K562 (cell line): ENCODE measurements around the gene RASEF. TPM values are rescaled to one million over a fixed set of nuclear protein-coding genes. Genes with fewer than 3 reads are reported as not detected.

Experiments
- ATAC-seq: fragments of 200-7000 bp; cut with Tn5 transposase; 3 replicates; pipeline ENCODE4 v1.9.1; 2020; ENCODE audit warnings: moderate library complexity
- BruUV-seq: library from RNA; stranded (reverse); fragments of 400-500 nt; replicated peaks from 2 replicates; lab custom pipeline; 2021; lab: Mats Ljungman, UMichigan
- CTCF ChIA-PET: fragments of 300-600 bp; formaldehyde crosslinking; extraction: SDS; loops from one replicate; lab custom pipeline; 2021; ENCODE audit warnings: low intra/inter-chr PET ratio; lab: Yijun Ruan, JAX
- POLR2A ChIA-PET: fragments of 300-600, 350-650 bp; sonication (Branson Sonifier 250); formaldehyde crosslinking; extraction: SDS; loops from one replicate; lab custom pipeline; 2021; ENCODE audit warnings: antibody characterized with exemption, inconsistent platforms; lab: Yijun Ruan, JAX
- DNase-seq, 4 experiments: peaks; one replicate each; pipeline versions ENCODE4 v3.0.0 to v3.0.0-alpha.2; 2011 to 2018; ENCODE audit warnings: low spot score in 3 of 4, mixed read lengths in 3 of 4; ENCODE audit errors: extremely low read depth in 1 of 4
- FAIRE-seq: peaks from 2 replicates; lab custom pipeline; 2011; peaks lifted over from hg19 to GRCh38; lab: Jason Lieb, UNC
- H2AFZ ChIP-seq: 2 replicates; pipeline ENCODE4 v1.6.0; 2011; ENCODE audit warnings: low read depth, low read length, control low read depth, inconsistent platforms
- H3K27ac ChIP-seq: fragments of 200-600 bp; 3 replicates; pipeline ENCODE4 v1.8.0; 2011; ENCODE audit warnings: low read depth, mild to moderate bottlenecking, control low read depth, inconsistent platforms, low read length, moderate library complexity, mixed read lengths; ENCODE audit errors: extremely low read depth
- H3K27me3 ChIP-seq, 2 experiments: fragments of 300-600 bp in 1 of 2; 2 replicates in 1 of 2; 3 replicates in 1 of 2; pipeline versions ENCODE4 v1.6.0 to v1.8.0; 2011; ENCODE audit warnings: inconsistent platforms in 2 of 2, low read length in 2 of 2, mild to moderate bottlenecking in 1 of 2, mixed read lengths in 1 of 2, moderate library complexity in 1 of 2; ENCODE audit not compliant: control insufficient read depth in 2 of 2, insufficient read depth in 2 of 2
- H3K36me3 ChIP-seq: fragments of 300-600 bp; 3 replicates; pipeline ENCODE4 v1.8.0; 2011; ENCODE audit warnings: mild to moderate bottlenecking, low read length, inconsistent platforms; ENCODE audit not compliant: control insufficient read depth, insufficient read depth
- H3K4me1 ChIP-seq, 2 experiments: fragments of 200-600 bp in 1 of 2; replicated peaks in 1 of 2; 2 replicates in 1 of 2; 3 replicates in 1 of 2; pipeline versions ENCODE4 v1.5.1 to v1.8.0; 2011; ENCODE audit warnings: inconsistent platforms in 2 of 2, low read length in 2 of 2, mild to moderate bottlenecking in 1 of 2, mixed read lengths in 1 of 2, moderate library complexity in 1 of 2; ENCODE audit not compliant: control insufficient read depth in 2 of 2, insufficient read depth in 2 of 2
- H3K4me2 ChIP-seq: 2 replicates; pipeline ENCODE4 v1.6.1; 2011; ENCODE audit warnings: low read length, control low read depth, inconsistent platforms, mixed read lengths; ENCODE audit not compliant: insufficient read depth
- H3K4me3 ChIP-seq: fragments of 200-600 bp; sonication (generic), shearing (Covaris generic); 2 replicates; pipeline ENCODE4 v1.5.1; 2016; ENCODE audit warnings: control low read depth, inconsistent platforms
- H3K79me2 ChIP-seq: fragments of 200-600 bp; 3 replicates; pipeline ENCODE4 v1.8.0; 2011; ENCODE audit warnings: low read length, inconsistent platforms; ENCODE audit not compliant: control insufficient read depth, insufficient read depth
- H3K9ac ChIP-seq, 2 experiments: 2 replicates each; pipeline versions ENCODE4 v1.6.0 to v1.6.1; 2011; ENCODE audit warnings: low read depth in 2 of 2, low read length in 2 of 2, control low read depth in 1 of 2, inconsistent platforms in 1 of 2, mild to moderate bottlenecking in 1 of 2, mixed read lengths in 1 of 2; ENCODE audit not compliant: insufficient read depth in 1 of 2
- H3K9me1 ChIP-seq: one replicate; pipeline ENCODE4 v1.6.0; 2011; ENCODE audit warnings: inconsistent platforms, mild to moderate bottlenecking, low read length, moderate library complexity; ENCODE audit not compliant: control insufficient read depth, insufficient read depth
- H3K9me3 ChIP-seq: replicated peaks from 2 replicates; pipeline ENCODE4 v1.5.1; 2011; ENCODE audit warnings: low read depth, low read length, inconsistent platforms; ENCODE audit not compliant: control insufficient read depth, insufficient read depth
- H4K20me1 ChIP-seq: replicated peaks from 2 replicates; pipeline ENCODE4 v1.6.1; 2011; ENCODE audit warnings: low read length, inconsistent platforms, mixed read lengths; ENCODE audit not compliant: control insufficient read depth, insufficient read depth
- BCOR ChIP-seq: fragments of 450-650 bp; IDR thresholded peaks from 2 replicates; pipeline ENCODE4 v1.6.1; 2016
- EHMT2 ChIP-seq: fragments of 450-650 bp; IDR thresholded peaks from 2 replicates; pipeline ENCODE4 v1.6.1; 2018; ENCODE audit warnings: antibody characterized with exemption
- HNRNPL ChIP-seq: fragments of 200-400 bp; formaldehyde crosslinking; IDR thresholded peaks from 2 replicates; pipeline ENCODE4 v1.6.1; 2017; ENCODE audit warnings: low read depth, mild to moderate bottlenecking, low read length
- IRF2 ChIP-seq: sonication (generic); formaldehyde crosslinking; IDR thresholded peaks from 2 replicates; pipeline ENCODE4 v1.8.1; 2022; ENCODE audit warnings: mild to moderate bottlenecking, missing genetic modification reagents
- NBN ChIP-seq: fragments of 450-650 bp; IDR thresholded peaks from 2 replicates; pipeline ENCODE4 v1.6.1; 2016; ENCODE audit warnings: low read depth, mild to moderate bottlenecking
- POLR3G ChIP-seq: IDR thresholded peaks from 2 replicates; pipeline ENCODE4 v1.6.1; 2011; ENCODE audit not compliant: insufficient read length, insufficient replicate concordance; ENCODE audit errors: extremely low read depth
- RAD21 ChIP-seq, 2 experiments: fragments of 250-450 bp in 1 of 2; fragments of 450-650 bp in 1 of 2; sonication (Bioruptor Pico) in 1 of 2; formaldehyde crosslinking in 1 of 2; IDR thresholded peaks in 1 of 2; conservative IDR thresholded peaks in 1 of 2; 2 replicates each; pipeline versions ENCODE4 v1.4.0 to v1.8.0; 2020 to 2022; ENCODE audit warnings: mild to moderate bottlenecking in 2 of 2, moderate library complexity in 1 of 2
- RBM22 ChIP-seq: fragments of 200-400 bp; formaldehyde crosslinking; IDR thresholded peaks from 2 replicates; pipeline ENCODE4 v1.6.1; 2018; ENCODE audit warnings: low read length, low read depth; ENCODE audit not compliant: poor library complexity, severe bottlenecking
- TCF15 ChIP-seq: fragments of 250-450 bp; sonication (Bioruptor Pico); IDR thresholded peaks from 2 replicates; pipeline ENCODE4 v1.8.0; 2022; ENCODE audit warnings: moderate library complexity, mild to moderate bottlenecking, inconsistent platforms
- TCFL5 ChIP-seq: fragments of 250-450 bp; sonication (Bioruptor Pico); conservative IDR thresholded peaks from 2 replicates; pipeline ENCODE4 v1.6.1; 2021; ENCODE audit warnings: mild to moderate bottlenecking, moderate library complexity, matching md5 sums
- XRCC3 ChIP-seq: fragments of 450-650 bp; IDR thresholded peaks from 2 replicates; pipeline ENCODE4 v1.6.1; 2017; ENCODE audit warnings: mild to moderate bottlenecking, moderate library complexity
- ZBTB33 ChIP-seq: sonication (generic); formaldehyde crosslinking; IDR thresholded peaks from 2 replicates; pipeline ENCODE4 v1.8.1; 2023; ENCODE audit warnings: mild to moderate bottlenecking, missing genetic modification reagents
- ZFX ChIP-seq: sonication (generic); formaldehyde crosslinking; IDR thresholded peaks from 2 replicates; pipeline ENCODE4 v1.8.0; 2022; ENCODE audit warnings: mild to moderate bottlenecking, missing genetic modification reagents, moderate library complexity
- ZKSCAN1 ChIP-seq: fragments of 150-350 bp; IDR thresholded peaks from 2 replicates; pipeline ENCODE4 v1.6.1; 2016; ENCODE audit warnings: low read depth, low read length
- ZNF212 ChIP-seq: fragments of 450-650 bp; formaldehyde crosslinking; IDR thresholded peaks from 2 replicates; pipeline ENCODE4 v1.4.0; 2020; ENCODE audit warnings: mild to moderate bottlenecking
- ZZZ3 ChIP-seq: fragments of 450-650 bp; IDR thresholded peaks from 2 replicates; pipeline ENCODE4 v1.6.1; 2016; ENCODE audit warnings: antibody characterized with exemption, mild to moderate bottlenecking, moderate library complexity
- WGBS: fragments of 100-300 bp; shearing (Covaris generic); methylation state at CpG from one replicate; pipeline ENCODE4 v1.1.6; 2016; ENCODE audit warnings: low coverage, mixed read lengths; ENCODE audit not compliant: insufficient coverage; ENCODE audit errors: missing lambda C conversion rate; 5-methylcytosine and 5-hydroxymethylcytosine counted together
- in situ Hi-C: fragments of 300-500 bp; cut with MboI; formaldehyde crosslinking; loops from 4 replicates; pipeline ENCODE4 v1.15.0; 2018; ENCODE audit warnings: inconsistent platforms, mixed read lengths
- intact Hi-C: fragments of 100-400 bp; cut with micrococcal nuclease; formaldehyde crosslinking; loops from 2 replicates; pipeline ENCODE4 v1.14.2; 2022
- polyA plus RNA-seq, 8 experiments: library from polyadenylated mRNA; depleted of rRNA in 4 of 8; stranded (reverse) in 5 of 8; unstranded in 3 of 8; fragments of >200 nt; fragmentation: Nextera tagmentation in 2 of 8; fragmentation: Illumina TruSeq in 1 of 8; extraction: Ambion mirVana in 2 of 8; extraction: Trizol in 1 of 8; gene quantifications; 2 replicates each; pipeline versions ENCODE4 v1.2.1 to v1.2.3, GENCODE V29; 2011 to 2014; ENCODE audit warnings: inconsistent platforms in 1 of 8, missing spikeins in 1 of 8
- total RNA-seq, 7 experiments: library from RNA; depleted of rRNA in 6 of 7; stranded (reverse); fragments of >200 nt in 6 of 7; fragmentation: Illumina TruSeq in 2 of 7; extraction: Trizol in 2 of 7; gene quantifications; 2 replicates each; pipeline versions ENCODE4 v1.2.1 to v1.2.3, GENCODE V29; 2011 to 2021; ENCODE audit warnings: low replicate concordance in 1 of 7
- TF ChIP-seq, protein P1 (sequence below): fragments of 250-450 bp; sonication (Bioruptor Pico); IDR thresholded peaks from 2 replicates; pipeline ENCODE4 v1.4.0; 2020; ENCODE audit warnings: mild to moderate bottlenecking, moderate library complexity, borderline replicate concordance
- TF ChIP-seq, protein P2 (sequence below), 2 experiments: fragments of 200-800 bp in 1 of 2; sonication (Bioruptor generic) in 1 of 2; sonication (generic) in 1 of 2; formaldehyde crosslinking in 1 of 2; IDR thresholded peaks in 1 of 2; conservative IDR thresholded peaks in 1 of 2; 2 replicates each; pipeline versions ENCODE4 v1.5.0 to v1.6.1; 2016 to 2020; ENCODE audit warnings: missing compliant biosample characterization in 1 of 2, missing genetic modification characterization in 1 of 2, missing genetic modification reagents in 1 of 2

The RASEF gene
- total and polyA plus RNA-seq, 9 of the 15 experiments (the other 6 are each of a cell fraction or from before 2014, with no cell fraction given): 0.01 to 0.18 (median 0.11) TPM; not detected in 4

GRCh38 chr9:83081846-83082245 is 18.9 kb upstream of the RASEF start:
- WGBS: 0% methylated on average over 5 of the region's 6 CpGs
- ChIA-PET POLR2A (no interaction called here), CTCF (no interaction called here)
- Histone ChIP-seq H3K4me1 (no peaks in the 10 kb centered on the region), H4K20me1 (no peaks in the 10 kb centered on the region), H2AFZ (no peak overlapping the region), H3K27ac (no peak overlapping the region), H3K4me2 (no peak overlapping the region), H3K36me3 (no peaks in the 10 kb centered on the region), H3K9ac (no peak overlapping the region), H3K9me1 (no peaks in the 10 kb centered on the region), H3K79me2 (no peaks in the 10 kb centered on the region), H3K4me3 (no peak overlapping the region), H3K9me3 (no peaks in the 10 kb centered on the region), H3K27me3 (no peaks in the 10 kb centered on the region)
- ATAC-seq (no peak), FAIRE-seq (no peak), DNase-seq (no peak)
- no TSS peak for BruUV-seq
- intact Hi-C loops: no loop called here
- TF ChIP-seq NBN: no peak
- no peak for TF ChIP-seq RBM22
- no peak for TF ChIP-seq TCFL5 (CRISPR knock-in tag)
- TF ChIP-seq TCF15 (CRISPR knock-in tag): no peak
- TF ChIP-seq HNRNPL: no peak
- no peak for TF ChIP-seq POLR3G
- TF ChIP-seq, protein P1, sequence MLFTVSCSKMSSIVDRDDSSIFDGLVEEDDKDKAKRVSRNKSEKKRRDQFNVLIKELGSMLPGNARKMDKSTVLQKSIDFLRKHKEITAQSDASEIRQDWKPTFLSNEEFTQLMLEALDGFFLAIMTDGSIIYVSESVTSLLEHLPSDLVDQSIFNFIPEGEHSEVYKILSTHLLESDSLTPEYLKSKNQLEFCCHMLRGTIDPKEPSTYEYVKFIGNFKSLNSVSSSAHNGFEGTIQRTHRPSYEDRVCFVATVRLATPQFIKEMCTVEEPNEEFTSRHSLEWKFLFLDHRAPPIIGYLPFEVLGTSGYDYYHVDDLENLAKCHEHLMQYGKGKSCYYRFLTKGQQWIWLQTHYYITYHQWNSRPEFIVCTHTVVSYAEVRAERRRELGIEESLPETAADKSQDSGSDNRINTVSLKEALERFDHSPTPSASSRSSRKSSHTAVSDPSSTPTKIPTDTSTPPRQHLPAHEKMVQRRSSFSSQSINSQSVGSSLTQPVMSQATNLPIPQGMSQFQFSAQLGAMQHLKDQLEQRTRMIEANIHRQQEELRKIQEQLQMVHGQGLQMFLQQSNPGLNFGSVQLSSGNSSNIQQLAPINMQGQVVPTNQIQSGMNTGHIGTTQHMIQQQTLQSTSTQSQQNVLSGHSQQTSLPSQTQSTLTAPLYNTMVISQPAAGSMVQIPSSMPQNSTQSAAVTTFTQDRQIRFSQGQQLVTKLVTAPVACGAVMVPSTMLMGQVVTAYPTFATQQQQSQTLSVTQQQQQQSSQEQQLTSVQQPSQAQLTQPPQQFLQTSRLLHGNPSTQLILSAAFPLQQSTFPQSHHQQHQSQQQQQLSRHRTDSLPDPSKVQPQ (CRISPR knock-in tag): no peak
- TF ChIP-seq EHMT2: no peak
- no peak for TF ChIP-seq XRCC3
- TF ChIP-seq, protein P2, sequence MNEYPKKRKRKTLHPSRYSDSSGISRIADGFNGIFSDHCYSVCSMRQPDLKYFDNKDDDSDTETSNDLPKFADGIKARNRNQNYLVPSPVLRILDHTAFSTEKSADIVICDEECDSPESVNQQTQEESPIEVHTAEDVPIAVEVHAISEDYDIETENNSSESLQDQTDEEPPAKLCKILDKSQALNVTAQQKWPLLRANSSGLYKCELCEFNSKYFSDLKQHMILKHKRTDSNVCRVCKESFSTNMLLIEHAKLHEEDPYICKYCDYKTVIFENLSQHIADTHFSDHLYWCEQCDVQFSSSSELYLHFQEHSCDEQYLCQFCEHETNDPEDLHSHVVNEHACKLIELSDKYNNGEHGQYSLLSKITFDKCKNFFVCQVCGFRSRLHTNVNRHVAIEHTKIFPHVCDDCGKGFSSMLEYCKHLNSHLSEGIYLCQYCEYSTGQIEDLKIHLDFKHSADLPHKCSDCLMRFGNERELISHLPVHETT (CRISPR knock-in tag; conservative IDR thresholded peaks at IDR 0.05 in 1 of 2, IDR thresholded peaks at IDR 0.05 in 1 of 2): no peak
- TF ChIP-seq BCOR: no peak
- TF ChIP-seq ZNF212 (CRISPR knock-in tag): no peak
- no peak for TF ChIP-seq ZFX
- TF ChIP-seq ZBTB33 (CRISPR knock-in tag): no peak
- TF ChIP-seq ZKSCAN1: no peak
- no peak for TF ChIP-seq ZZZ3
- no peak for TF ChIP-seq RAD21 (CRISPR knock-in tag; conservative IDR thresholded peaks at IDR 0.05 in 1 of 2, IDR thresholded peaks at IDR 0.05 in 1 of 2)
- no peak for TF ChIP-seq IRF2 (CRISPR knock-in tag)
- in situ Hi-C loops: no loop called here
